GM12801 (cell line): ENCODE results near the gene RAB20.

ENCODE experiments used
- TF ChIP-seq, protein P1 (sequence below): IDR thresholded peaks from one replicate; pipeline ENCODE4 v1.5.1; 2011; ENCODE audit warnings: control low read depth; ENCODE audit not compliant: insufficient read length; ENCODE audit errors: extremely low read depth

The RAB20 gene

DNA sequence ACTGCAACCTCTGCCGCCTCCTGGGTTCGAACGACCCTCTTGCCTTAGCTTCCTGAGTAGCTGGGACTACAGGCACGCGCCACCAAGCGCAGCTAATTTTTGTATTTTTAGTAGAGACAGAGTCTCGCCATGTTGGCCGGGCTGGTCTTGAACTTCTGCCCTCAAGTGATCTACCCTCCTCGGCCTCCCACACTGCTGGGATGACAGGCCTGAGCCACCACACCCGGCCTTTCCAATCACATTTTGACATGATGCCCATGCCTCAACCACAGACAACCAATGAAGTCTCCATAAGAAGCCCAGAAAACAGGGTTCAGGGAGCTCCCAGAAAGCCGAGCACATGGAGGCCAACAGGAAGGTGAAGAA lies 11.7 kb downstream of the RAB20 start:
- TF ChIP-seq, protein P1, sequence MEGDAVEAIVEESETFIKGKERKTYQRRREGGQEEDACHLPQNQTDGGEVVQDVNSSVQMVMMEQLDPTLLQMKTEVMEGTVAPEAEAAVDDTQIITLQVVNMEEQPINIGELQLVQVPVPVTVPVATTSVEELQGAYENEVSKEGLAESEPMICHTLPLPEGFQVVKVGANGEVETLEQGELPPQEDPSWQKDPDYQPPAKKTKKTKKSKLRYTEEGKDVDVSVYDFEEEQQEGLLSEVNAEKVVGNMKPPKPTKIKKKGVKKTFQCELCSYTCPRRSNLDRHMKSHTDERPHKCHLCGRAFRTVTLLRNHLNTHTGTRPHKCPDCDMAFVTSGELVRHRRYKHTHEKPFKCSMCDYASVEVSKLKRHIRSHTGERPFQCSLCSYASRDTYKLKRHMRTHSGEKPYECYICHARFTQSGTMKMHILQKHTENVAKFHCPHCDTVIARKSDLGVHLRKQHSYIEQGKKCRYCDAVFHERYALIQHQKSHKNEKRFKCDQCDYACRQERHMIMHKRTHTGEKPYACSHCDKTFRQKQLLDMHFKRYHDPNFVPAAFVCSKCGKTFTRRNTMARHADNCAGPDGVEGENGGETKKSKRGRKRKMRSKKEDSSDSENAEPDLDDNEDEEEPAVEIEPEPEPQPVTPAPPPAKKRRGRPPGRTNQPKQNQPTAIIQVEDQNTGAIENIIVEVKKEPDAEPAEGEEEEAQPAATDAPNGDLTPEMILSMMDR, result no peak

DNA sequence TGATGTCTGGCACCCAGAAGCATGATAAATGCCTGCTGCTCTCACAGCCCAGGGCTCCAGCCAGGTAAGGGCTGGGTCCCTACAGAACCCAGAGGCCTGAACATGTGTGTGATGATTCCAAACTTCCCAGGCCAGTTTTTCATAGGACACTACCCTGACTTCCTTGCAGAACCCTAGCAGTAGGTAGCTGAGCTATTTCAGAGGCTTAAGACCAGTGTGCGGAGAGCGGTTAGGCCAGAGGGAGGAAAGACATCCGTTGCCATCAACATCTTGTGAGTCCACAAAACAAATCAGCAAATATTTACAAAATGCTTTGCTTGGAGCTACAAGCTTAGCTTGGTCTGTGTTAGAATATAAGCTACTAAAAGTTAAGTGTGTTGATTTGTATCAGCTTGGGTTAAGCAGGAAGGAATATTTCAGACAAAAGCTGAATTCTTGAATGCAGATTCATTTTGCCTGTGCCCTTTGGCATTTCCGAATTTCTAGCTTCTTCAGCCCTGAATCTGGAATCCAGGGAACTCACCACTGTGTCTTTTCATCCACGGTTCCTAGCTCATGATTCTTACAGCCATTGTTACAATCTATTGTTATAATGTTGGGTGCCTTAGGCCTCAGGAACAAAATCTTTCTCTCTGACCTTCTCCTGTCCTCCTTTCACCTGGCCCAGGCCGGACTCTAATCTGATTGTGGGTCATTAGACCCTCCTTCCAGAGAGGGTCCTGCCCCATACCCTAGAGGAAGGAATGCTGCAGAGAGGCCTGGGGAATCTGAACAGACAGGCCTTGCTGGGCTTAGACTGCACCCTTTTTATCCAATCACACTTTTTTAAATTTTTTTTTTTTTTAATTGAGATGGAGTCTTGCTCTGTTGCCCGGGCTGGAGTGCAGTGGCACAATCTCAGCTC lies 12.4 kb downstream of the RAB20 start:
- TF ChIP-seq, protein P1, result no peak

- TF ChIP-seq, protein P1, result no peak
These were observed 14.6 kb downstream of the RAB20 start for GRCh38 chr13:110546926-110547325.

- TF ChIP-seq, protein P1, result no peak
These were observed 15.1 kb downstream of the RAB20 start for GRCh38 chr13:110546378-110546777.

GRCh38 chr13:110542169-110542796 lies 19.2 kb downstream of the RAB20 start:
- TF ChIP-seq, protein P1, result no peak

DNA sequence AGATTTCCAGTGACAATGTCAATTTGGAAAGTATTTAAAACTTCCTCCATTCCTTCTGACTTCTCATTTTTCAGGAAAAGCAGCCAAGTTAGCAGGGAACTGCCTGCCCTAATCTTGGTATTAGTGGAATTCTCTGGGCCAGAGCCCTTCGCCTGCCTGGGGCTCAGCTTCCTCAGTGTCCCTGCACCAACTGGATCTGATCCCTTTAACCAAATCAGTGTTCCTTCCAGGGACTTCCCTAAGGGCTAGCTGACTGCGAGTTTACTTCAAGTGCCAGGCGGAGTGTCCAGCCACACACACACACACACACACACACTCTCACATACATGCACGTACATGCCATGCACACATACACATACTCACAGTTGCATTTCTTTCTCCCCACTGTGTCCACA lies 20.0 kb downstream of the RAB20 start:
- TF ChIP-seq, protein P1, result no peak

GRCh38 chr13:110540871-110541525 lies 20.5 kb downstream of the RAB20 start:
- TF ChIP-seq, protein P1, result no peak
